SK-N-MC (cell line): ENCODE data around the gene SERHL2.

Source experiments
- EZH2 ChIP-seq: fragments of 200-600 bp; sonication (generic); IDR thresholded peaks from one replicate; pipeline ENCODE4 v1.6.1; 2017; ENCODE audit warnings: antibody characterized with exemption
- FOXP2 ChIP-seq: optimal IDR thresholded peaks from 2 replicates; pipeline ENCODE3; 2011; ENCODE audit warnings: mild to moderate bottlenecking, moderate library complexity; ENCODE audit not compliant: insufficient read depth; ENCODE audit errors: extremely low read length, control extremely low read depth
- POLR2AphosphoS5 ChIP-seq: IDR thresholded peaks from 2 replicates; pipeline ENCODE4 v1.6.1; 2012; ENCODE audit warnings: mild to moderate bottlenecking, low read depth, low read length, borderline replicate concordance

DNA sequence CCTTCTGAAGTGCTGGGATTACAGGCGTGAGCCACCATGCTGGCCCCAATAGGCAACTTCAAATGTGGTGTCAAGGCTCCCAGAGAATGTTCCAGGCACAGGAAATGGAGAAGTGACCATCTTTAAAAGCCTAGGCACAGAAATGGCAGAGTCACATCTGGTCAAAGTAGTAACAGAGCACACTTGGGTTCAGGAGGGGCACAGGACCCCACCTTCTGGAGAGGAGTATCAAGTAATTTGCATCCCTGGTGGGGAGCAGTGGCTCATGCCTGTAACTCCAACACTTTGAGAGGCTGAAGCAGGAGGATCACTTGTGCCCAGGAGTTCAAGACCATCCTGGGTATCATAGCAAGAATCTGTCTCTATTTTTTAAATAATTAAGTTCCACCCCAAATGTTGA lies 29.2 kb downstream of the SERHL2 start:
- no peak for TF ChIP-seq POLR2AphosphoS5
- no peak for TF ChIP-seq EZH2
- no peak for TF ChIP-seq FOXP2
